HG03066 (cell line): Measurements from ENCODE around the gene DMD.

Experiments used
- ATAC-seq: cut with Tn5 transposase; IDR thresholded peaks from one replicate; pipeline ENCODE4 v1.9.1; 2021; ENCODE audit warnings: low read depth; ENCODE audit not compliant: unreplicated experiment

DMD gene

GRCh38 chrX:31333165-31333831, 1878.1 kb downstream of the DMD start:
- no peak for ATAC-seq

GRCh38 chrX:31331928-31332327, 1879.4 kb downstream of the DMD start:
- ATAC-seq: no peak

DNA sequence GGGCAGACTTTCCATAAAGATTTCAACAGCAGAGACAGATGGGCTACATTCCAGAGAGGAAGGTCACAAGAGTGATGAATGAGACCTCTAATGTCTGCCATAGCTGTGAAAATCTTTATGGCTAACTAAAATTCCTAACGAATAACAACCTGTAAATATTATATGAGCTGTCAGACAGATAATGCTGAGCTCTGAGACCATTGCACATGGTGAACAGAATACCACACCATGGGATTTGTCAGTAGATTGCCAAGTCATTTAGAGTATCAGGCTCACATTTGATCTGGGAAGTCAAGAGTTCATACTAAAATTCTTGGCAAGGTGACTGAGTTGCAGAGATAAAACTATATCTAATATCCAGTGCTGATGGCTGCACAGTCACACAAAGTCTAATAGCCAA, 1880.3 kb downstream of the DMD start:
- no peak for ATAC-seq

DNA sequence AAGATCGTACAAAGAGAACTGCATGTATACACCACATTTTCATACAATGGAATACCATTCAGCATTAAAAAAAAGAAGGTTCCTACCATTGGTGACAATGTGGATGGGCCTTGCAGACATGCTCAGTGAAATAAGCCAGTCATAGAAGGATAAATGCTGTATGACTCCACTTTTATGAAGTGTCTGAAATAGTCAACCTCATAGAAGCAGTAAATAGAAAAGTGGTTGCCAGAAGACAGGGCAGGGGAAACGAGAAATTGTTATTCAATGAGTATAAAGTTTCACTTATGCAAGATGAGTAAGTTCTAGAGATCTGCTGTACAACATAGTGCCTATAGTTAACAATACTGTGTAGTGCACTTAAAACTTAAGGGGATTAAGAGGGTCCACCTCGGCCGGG, 1882.1 kb downstream of the DMD start:
- ATAC-seq: no peak

DNA sequence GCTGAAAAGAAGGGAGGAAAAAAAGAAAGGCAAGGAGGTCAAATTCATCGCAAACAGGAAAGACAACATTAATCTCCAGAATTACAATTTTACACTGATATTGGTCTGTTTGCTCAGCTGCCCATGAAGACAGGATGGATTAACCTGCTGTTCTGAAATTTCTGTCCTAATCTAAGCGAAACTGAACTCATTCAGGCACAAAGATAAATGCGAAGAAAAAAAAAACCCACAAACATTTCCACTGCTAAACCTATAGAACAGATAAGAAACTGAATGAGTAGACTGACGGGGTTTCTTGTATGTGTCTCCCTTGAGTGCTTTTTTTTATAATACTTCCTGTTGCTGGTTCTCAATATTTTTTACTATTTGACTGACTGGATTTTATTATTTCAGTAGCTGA, 1887.7 kb downstream of the DMD start:
- peak; percentile 95 for ATAC-seq

DNA sequence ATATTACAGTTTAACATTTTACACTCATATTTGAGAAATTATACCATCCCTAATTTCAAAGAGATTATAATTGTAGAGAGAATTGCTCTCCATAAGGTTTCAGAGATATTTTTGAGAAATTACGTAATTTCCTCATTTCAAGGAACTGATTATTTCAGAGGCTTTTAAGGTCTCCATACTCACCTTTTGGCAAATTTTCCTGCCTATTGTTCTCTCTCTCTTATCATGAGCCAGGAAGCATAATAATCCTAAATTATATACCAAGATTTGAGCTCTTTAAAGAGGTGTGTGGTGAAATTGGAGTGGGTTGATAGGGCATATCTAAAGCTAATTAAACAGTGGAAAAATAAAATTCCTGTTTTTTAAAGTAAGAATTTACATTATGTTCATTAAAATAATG, 1890.6 kb downstream of the DMD start:
- no peak for ATAC-seq

DNA sequence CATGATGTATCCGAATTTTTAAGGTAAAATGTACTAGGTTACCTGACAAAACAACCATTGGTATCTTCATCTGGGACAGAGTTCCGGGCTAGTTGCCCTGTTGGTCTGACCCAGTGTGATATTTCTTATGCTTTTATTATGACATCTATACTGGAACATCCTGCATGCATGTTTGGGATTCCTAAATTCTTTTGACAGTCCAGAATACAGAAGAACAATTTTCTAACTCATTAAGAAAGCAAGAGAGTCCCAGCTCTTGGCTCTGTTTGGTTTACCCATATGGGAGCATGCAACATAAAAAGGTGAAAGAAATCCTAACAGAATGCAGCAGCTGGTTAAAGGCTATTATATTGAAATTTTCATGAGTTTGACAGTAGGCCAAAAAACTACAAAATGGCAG, 1891.8 kb downstream of the DMD start:
- ATAC-seq: no peak

DNA sequence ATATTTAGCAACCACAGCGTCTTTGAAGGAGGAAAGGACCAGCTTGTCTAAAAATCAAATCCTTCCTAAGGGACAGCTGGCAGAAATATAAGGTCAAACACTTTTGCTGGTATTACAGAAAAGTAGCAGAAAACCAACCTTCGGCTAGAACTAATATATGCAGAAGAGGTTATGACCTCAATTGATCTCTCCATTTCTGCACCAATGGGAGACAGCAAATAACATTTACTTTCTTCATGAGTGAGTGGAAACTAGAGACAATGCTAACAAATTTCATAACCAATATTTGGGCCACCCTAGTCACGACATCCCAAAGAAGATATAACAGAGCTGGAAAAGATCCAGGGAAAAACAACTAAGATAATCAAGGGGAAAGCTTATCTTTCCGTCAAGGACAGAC, 1892.5 kb downstream of the DMD start:
- no peak for ATAC-seq

DNA sequence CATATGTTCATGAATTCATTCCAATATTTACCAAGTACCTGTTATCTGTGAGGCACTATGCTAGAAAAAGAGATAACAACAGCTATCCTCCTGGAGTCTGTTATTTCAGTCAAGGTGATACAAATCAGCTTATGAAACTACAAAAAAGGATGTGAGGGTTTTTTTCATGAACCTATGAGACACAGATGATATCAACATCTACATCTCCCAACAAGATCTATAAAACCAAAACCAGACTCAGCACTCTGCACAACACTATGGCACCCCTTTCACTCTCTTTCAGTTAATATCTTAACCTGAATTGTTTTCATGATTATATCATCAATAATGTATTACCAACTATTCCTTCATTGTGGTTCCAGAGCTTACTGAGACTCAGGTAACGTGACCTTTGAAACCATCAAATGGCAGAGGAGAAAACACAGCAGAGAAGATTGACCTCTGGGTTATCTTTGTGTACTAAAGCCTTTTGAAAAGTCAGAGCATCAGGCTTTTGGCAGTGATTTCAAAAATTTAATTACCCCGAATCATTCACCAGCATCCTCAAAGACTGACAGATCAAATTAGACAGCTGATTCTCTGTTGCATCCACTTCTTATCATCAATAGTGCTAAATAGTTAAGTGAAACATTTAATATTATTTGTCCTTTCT, 1894.9 kb downstream of the DMD start:
- ATAC-seq: no peak

GRCh38 chrX:31314921-31315320, 1896.4 kb downstream of the DMD start:
- ATAC-seq: no peak

DNA sequence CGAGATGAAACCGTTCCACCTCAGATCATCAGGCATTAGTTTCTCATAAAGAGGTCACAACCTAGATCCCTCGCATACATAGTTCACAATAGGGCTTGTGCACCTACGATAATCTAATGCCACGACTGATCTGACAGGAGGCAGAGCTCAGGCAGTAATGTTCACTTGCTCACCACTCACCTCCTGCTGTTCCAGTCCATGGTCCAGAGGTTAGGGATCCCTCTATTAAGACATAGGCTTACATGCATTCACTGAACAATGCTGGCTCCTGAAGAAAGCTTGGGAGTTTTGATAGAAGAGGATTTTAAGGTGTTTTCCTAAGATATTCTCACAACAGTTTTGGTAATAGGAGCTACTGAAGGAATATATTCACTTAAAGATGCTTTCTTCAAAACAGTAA, 1903.4 kb downstream of the DMD start:
- ATAC-seq: no peak

GRCh38 chrX:31302573-31303075, 1908.7 kb downstream of the DMD start:
- ATAC-seq: no peak

DNA sequence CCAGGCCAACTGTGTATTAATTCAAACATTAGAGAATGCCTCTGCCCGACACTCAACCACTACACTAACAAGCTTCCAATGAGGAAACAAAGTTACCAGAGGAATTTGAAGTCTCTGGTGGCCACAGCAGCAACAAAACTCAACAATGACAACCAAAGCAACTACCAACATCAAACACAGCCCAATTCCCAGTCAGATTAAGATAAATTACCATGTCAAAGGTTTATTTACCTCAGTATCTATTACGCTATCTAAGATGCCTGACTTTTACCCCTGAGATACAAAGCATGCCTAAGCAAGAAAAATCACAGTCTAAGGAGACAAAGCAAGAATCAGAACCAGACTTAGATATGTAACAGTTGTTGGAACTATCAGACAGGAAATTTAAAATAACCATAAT, 1909.4 kb downstream of the DMD start:
- no peak for ATAC-seq

GRCh38 chrX:31301203-31301602, 1910.1 kb downstream of the DMD start:
- no peak for ATAC-seq

- ATAC-seq: no peak
These were observed 1912.4 kb downstream of the DMD start for GRCh38 chrX:31298916-31299315.

DNA sequence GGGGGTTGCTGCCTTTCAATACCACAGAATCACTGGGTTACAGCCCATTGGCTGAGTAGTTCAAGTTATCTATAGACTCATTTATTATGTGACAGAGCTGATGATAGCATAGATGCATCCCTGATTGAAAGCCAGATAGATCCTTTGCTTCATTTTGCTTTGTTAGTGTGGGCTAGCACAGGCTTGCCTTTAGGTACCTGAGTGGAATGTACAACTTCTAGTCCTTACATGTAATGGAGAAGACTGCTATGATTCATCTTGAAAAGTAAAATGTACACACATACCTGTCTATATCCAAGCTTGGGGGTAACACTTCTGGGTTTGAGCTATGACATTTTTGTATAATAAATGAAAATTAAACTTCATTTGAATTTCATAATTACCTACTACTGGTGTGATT, 1913.5 kb downstream of the DMD start:
- ATAC-seq: no peak

GRCh38 chrX:31294475-31294874, 1916.9 kb downstream of the DMD start:
- ATAC-seq: no peak

DNA sequence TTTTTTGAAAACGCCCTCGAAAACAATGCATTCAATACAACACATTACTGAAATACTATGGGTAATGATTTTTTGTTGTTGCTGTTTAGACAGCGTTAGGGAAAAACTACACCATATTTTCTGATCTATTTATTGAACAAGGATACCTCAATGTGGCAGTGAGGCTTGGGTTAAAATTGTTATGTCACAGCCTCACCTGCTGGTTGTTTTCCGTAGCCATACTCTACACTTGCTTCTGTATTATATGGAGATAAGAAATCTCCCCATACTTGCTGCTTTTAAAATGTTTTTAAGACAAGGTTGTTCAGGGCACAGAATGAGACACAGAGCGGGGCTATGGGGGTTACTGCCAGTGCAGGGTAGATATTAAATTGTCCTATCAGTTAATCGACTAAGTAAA, 1917.9 kb downstream of the DMD start:
- no peak for ATAC-seq

DNA sequence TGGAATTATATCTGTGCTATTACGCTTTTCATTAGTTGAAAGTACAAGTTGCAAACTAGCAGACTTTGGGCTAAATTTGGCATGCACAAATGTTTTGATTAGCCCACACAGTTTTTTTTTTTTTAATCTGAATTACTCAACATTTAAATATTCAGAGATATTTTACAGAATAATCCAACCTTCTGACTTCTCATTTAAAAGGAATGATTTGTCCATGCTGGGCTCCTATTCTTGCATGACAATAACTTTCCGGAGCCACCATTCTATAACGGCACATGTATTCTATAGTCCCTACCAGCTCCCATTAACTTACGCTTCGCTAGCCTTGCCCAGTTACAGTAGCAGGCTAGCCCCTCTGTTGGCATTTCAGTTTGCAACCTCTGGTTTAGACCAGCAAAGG, 1920.2 kb downstream of the DMD start:
- ATAC-seq: no peak

GRCh38 chrX:31287861-31288260, 1923.5 kb downstream of the DMD start:
- ATAC-seq: no peak

DNA sequence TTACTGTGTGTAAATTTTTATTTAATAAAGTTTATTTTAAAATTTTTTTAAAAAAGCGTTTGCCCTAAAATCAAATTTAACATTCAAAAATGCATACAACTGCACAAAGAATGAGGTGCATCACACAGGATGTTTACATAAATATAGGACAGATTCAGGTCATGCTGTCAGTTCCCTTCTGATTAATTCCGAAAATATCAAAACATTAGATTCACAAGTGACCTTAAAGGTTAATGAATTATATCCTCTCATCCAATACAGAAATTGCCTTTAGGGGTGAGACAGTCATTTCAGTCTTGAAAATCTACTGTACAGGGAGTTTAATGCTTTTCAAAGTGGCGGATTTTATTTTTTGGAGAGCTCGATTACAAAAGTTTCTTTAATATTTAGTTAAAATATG, 1930.8 kb downstream of the DMD start:
- ATAC-seq: no peak

DNA sequence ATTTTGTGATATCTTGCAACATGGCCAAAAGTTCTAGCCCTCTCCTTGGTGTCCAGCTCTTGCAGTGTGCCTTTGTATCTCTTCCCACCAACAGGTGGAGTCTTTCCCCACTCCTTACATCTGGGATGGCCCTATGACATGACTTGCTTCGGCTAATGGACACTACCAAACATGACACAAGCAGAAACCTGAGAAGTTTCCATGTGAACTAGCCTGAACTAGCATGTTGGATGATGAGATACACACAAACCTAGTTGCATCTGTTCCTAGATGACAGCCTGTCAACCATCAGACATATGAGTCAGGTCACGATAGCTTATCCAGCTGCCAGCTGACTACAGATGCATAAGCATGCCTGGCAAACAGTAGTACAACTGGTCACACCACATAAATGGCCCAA, 1932.0 kb downstream of the DMD start:
- ATAC-seq: no peak

DNA sequence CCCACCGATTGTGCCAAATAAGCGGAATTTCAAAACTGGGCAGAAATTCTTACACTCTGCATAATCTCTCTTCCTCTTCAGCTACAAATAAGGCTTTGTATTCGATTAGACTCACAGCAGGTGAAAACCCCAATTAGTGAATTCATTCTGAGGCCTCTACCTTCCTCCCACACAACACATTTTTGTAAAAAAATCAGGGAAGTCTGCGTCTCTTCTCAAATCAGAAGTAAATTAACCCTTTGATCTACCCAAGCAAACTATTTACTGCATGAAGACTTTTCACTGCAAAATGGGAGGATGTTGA, 1938.9 kb downstream of the DMD start:
- ATAC-seq: no peak
